ENCODE data around the gene RIMOC1.

DNA sequence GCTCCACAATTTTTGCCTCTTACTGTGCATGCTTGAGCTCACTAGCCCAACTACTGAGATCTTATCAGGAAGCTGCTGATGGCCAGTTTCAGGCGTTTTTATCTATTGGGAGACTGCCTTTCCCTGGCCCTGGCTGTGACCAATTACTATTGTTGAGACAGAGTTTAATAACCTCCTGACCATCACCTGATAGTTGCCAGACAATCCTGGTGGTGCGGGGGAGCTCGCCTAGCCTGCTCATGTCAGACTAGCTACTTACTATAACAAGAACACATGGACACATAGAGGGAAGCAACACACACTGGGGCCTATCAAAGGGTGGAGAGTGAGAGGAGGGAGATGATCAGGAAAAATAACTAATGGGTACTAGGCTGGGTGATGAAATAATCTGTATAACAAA, 20.9 kb upstream of the RIMOC1 start:
- TF ChIP-seq POLR2AphosphoS5 (IDR thresholded peaks at IDR 0.05; ENCODE audit: borderline replicate concordance, low read depth, low read length) (no peak), EZH2 (IDR thresholded peaks at IDR 0.05) (no peak), FOXP2 (optimal IDR thresholded peaks at IDR 0.05; ENCODE audit: control extremely low read depth, extremely low read length, insufficient read depth) (no peak)
